Stimulated activated CD8-positive, alpha-beta memory T cell treated with anti-CD3 and anti-CD28 coated beads, Interleukin-12 subunit alpha, Interleukin-12 subunit beta, amount 100 ng/mL, for 4 hours (primary cell): ENCODE results near the gene ARL4D.
"Not testable (repeated sequence)": the region's sequence is repeated elsewhere in the genome, so short reads cannot be mapped to it uniquely, and the experiment has no call there.

Experiments
- DNase-seq: peaks from one replicate; pipeline ENCODE4 v3.0.0-alpha.2; 2020; ENCODE audit warnings: low read depth

ARL4D gene, protein sequence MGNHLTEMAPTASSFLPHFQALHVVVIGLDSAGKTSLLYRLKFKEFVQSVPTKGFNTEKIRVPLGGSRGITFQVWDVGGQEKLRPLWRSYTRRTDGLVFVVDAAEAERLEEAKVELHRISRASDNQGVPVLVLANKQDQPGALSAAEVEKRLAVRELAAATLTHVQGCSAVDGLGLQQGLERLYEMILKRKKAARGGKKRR

GRCh38 chr17:43398724-43399595 is at the start of gene ARL4D:
Gene ARL4D (plus strand): TSS chr17:43398993. CDS start chr17:43399733, 740 bp downstream.
- DNase-seq = peak; percentile 73

GRCh38 chr17:43349142-43349541 is 49.7 kb upstream of the ARL4D start:
- no peak for DNase-seq

DNA sequence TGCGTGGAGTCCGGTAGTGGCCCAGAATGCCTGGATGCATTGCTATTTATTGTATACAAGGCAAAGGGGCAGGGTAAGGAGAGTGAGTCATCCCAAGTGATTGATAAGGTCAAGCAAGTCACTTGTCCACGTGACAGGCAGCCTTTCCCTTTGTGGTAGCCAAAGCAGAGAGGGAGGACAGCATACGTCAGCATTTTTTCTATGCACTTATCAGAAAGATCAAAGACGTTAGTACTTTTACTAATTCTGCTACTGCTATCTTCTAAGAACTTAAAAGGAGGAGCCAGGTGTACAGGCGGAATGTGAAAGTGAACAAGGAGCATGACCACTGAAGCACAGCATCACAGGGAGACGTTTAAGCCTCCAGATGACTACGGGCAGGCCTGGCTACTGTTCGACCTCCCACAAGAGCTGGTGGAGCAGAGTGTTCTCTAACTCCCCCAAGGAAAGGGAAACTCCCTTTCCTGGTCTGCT is 47.9 kb upstream of the ARL4D start:
- no peak for DNase-seq

DNA sequence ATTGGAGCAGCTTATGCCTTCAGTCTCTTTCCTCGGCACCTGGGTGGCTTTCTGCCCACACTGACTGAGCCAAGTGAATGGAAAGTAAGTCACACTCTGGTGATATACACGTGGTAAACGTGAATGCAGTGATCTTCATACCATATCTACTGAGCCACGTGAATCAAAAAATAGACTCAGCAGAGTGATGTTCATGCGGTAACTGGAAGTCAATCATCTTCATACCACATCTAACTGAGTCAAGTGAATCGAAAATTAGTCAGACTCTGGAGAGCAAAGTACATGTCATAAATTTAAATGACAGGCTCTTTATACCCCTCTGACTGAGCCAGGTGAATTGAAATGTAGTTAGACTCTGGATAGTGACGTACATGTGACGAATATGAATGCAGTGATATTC is 47.1 kb upstream of the ARL4D start:
- no peak for DNase-seq

- no peak for DNase-seq
Measured at GRCh38 chr17:43352579-43353331, 46.0 kb upstream of the ARL4D start.

DNA sequence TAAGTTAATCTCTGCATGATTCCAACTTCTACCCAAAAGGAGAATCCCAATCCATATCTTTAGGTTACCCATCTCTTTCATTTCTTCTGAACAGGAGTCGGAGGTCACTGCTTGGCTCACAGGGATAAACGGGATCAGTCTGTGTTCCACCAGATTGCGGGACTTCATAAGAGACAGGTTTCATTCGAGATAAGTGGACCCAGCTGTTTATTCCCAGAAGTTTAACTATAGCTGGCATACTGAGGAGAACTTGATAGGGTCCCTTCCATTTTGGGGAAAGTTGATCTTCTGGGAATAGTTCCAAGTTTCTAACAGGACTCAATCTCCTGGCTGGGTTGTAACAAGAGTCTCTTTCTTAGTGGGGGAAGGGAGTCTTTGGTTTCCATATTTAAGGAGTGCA is 45.4 kb upstream of the ARL4D start:
- DNase-seq = no peak

- no peak for DNase-seq
Measured at GRCh38 chr17:43354371-43354770, 44.4 kb upstream of the ARL4D start.

- DNase-seq = no peak
Measured at GRCh38 chr17:43356450-43356849, 42.3 kb upstream of the ARL4D start.

GRCh38 chr17:43356999-43357398 is 41.8 kb upstream of the ARL4D start:
- DNase-seq = no peak

GRCh38 chr17:43359469-43360110 is 39.2 kb upstream of the ARL4D start:
- no peak for DNase-seq

- DNase-seq = peak; percentile 56
Measured at GRCh38 chr17:43360376-43360738, 38.4 kb upstream of the ARL4D start.

- DNase-seq = peak; percentile 76
Measured at GRCh38 chr17:43360739-43361505, 37.9 kb upstream of the ARL4D start.

GRCh38 chr17:43363181-43363925 is 35.4 kb upstream of the ARL4D start:
- DNase-seq = no peak

DNA sequence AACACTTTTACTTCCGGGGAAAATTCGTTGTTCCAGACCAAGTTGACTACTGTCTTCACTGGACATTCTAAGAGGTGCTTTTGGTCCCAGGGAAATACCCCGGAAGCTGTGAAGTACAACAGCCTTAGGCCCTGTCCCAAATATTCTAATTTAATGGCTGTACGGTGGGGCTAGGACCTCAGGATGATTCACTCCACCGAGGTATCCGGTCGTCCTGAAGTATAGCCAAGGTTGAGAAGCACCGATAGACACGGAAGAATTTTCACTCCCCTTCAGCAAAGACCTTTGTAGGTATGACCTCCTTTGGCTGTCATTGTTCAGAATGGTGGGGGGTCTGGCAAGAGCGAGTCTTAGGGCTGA is 34.9 kb upstream of the ARL4D start:
- DNase-seq = no peak

GRCh38 chr17:43365356-43365755 is 33.4 kb upstream of the ARL4D start:
- no peak for DNase-seq

DNA sequence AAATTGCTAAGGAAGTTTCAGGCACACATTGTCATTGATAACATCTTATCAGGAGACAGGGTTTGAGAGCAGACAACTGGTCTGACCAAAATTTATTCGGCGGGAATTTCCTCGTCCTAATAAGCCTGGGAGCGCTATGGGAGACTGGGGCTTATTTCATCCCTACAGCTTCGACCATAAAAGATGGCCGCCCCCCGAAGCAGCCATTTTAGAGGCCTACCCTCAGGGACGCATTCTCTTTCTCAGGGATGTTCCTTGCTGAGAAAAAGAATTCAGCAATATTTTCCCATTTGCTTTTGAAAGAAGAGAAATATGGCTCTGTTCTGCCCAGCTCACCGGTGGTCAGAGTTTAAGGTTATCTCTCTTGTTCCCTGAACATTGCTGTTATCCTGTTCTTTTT is 32.9 kb upstream of the ARL4D start:
- not testable (repeated sequence) for DNase-seq

- DNase-seq = no peak
Measured at GRCh38 chr17:43366891-43367736, 31.7 kb upstream of the ARL4D start.

GRCh38 chr17:43367737-43368242 is 31.0 kb upstream of the ARL4D start:
- no peak for DNase-seq

DNA sequence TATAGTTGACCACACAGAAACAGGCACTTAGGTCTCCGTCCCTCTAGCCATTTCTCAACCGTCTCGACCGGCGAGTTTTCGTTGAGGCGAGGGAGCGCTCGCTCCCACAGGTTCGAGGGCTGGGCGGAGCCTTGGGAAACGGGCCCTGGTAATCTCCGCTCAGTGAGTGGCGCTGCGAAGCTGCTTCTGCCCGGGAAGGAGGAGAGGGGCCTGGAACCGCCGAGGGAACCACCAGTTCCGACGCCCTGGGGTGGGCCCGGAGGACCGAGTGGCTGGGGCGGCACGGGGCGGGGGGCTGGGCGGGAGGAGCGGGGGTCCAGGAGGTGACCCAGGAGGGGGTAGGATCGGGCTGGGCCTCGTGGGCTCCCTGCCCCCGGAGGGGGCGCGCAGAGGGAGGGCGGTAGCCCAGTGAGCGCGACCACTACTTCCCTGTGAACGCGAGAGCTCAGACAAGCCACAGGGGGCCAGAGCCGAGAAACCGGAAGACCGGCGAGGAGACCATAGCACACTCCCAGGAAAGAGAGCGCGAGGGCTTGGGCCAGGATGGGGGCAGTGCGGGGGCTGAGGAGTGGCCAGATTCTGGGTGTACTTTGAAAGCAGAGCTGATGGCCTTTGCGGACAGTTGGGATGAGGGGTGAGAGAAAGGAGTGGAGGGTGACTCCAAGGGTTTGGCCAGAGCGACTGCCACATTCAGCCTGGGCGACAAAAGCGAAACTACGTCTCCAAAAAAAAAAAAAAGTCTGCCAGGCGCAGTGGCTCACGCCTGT is 29.9 kb upstream of the ARL4D start:
- peak; percentile 48 for DNase-seq
